ENCODE data around the gene DBT.
"Not testable (repeated sequence)": the region's sequence is repeated elsewhere in the genome, so short reads cannot be mapped to it uniquely, and the experiment has no call there.

Gene DBT

GRCh38 chr1:100250264-100250663, 630 bp upstream of the DBT start:
- DNase-seq (ENCODE audit: low spot score) = no peak

GRCh38 chr1:100249155-100249536, 488 bp downstream of the DBT start:
- peak; percentile 12 for DNase-seq (ENCODE audit: low spot score)

GRCh38 chr1:100246738-100247137, 2.9 kb downstream of the DBT start:
- DNase-seq (ENCODE audit: low spot score) = no peak

GRCh38 chr1:100240631-100241030, 9.0 kb downstream of the DBT start:
- no peak for DNase-seq (ENCODE audit: low spot score)

- no peak for DNase-seq (ENCODE audit: low spot score)
Observed at GRCh38 chr1:100239961-100240360, 9.7 kb downstream of the DBT start.

- DNase-seq (ENCODE audit: low spot score) = no peak
Observed at GRCh38 chr1:100237091-100237490, 12.5 kb downstream of the DBT start.

- DNase-seq (ENCODE audit: low spot score) = no peak
Observed at GRCh38 chr1:100234432-100234831, 15.2 kb downstream of the DBT start.

GRCh38 chr1:100233566-100233965, 16.1 kb downstream of the DBT start:
- not testable (repeated sequence) for DNase-seq (ENCODE audit: low spot score)

- DNase-seq (ENCODE audit: low spot score) = no peak
Observed at GRCh38 chr1:100232156-100232555, 17.5 kb downstream of the DBT start.

GRCh38 chr1:100231721-100232120, 17.9 kb downstream of the DBT start:
- DNase-seq (ENCODE audit: low spot score) = no peak

- DNase-seq (ENCODE audit: low spot score) = no peak
Observed at GRCh38 chr1:100230765-100231164, 18.9 kb downstream of the DBT start.

GRCh38 chr1:100229681-100230443, 19.8 kb downstream of the DBT start:
- no peak for DNase-seq (ENCODE audit: low spot score)

GRCh38 chr1:100222428-100222827, 27.2 kb downstream of the DBT start:
- DNase-seq (ENCODE audit: low spot score) = no peak

- DNase-seq (ENCODE audit: low spot score) = no peak
Observed at GRCh38 chr1:100219883-100220282, 29.8 kb downstream of the DBT start.

GRCh38 chr1:100219457-100219856, 30.2 kb downstream of the DBT start:
- no peak for DNase-seq (ENCODE audit: low spot score)

- no peak for DNase-seq (ENCODE audit: low spot score)
Observed at GRCh38 chr1:100217834-100218233, 31.8 kb downstream of the DBT start.

- no peak for DNase-seq (ENCODE audit: low spot score)
Observed at GRCh38 chr1:100215101-100215500, 34.5 kb downstream of the DBT start.

- DNase-seq (ENCODE audit: low spot score) = no peak
Observed at GRCh38 chr1:100213141-100213540, 36.5 kb downstream of the DBT start.

- DNase-seq (ENCODE audit: low spot score) = no peak
Observed at GRCh38 chr1:100206301-100206700, 43.3 kb downstream of the DBT start.

GRCh38 chr1:100205593-100205992, 44.0 kb downstream of the DBT start:
- not testable (repeated sequence) for DNase-seq (ENCODE audit: low spot score)

GRCh38 chr1:100205103-100205502, 44.5 kb downstream of the DBT start:
- not testable (repeated sequence) for DNase-seq (ENCODE audit: low spot score)

- DNase-seq (ENCODE audit: low spot score) = not testable (repeated sequence)
Observed at GRCh38 chr1:100202703-100203102, 46.9 kb downstream of the DBT start.

- not testable (repeated sequence) for DNase-seq (ENCODE audit: low spot score)
Observed at GRCh38 chr1:100200060-100200459, 49.6 kb downstream of the DBT start.

GRCh38 chr1:100198596-100198995, 51.0 kb downstream of the DBT start:
- DNase-seq (ENCODE audit: low spot score) = no peak

Data from GM03348 (cell line).